GM12875 (cell line): Measurements from ENCODE around the gene MSI2.

ENCODE experiments used
- H3K4me3 ChIP-seq: one replicate; pipeline ENCODE4 v1.5.1; 2011; ENCODE audit warnings: low read depth, low read length, control low read depth
- TF ChIP-seq, protein P1 (sequence below): IDR thresholded peaks from 2 replicates; pipeline ENCODE4 v1.5.1; 2011; ENCODE audit warnings: low read depth, mild to moderate bottlenecking, control low read depth, inconsistent platforms, low read length, moderate library complexity, borderline replicate concordance; ENCODE audit not compliant: insufficient read depth

Gene MSI2

DNA sequence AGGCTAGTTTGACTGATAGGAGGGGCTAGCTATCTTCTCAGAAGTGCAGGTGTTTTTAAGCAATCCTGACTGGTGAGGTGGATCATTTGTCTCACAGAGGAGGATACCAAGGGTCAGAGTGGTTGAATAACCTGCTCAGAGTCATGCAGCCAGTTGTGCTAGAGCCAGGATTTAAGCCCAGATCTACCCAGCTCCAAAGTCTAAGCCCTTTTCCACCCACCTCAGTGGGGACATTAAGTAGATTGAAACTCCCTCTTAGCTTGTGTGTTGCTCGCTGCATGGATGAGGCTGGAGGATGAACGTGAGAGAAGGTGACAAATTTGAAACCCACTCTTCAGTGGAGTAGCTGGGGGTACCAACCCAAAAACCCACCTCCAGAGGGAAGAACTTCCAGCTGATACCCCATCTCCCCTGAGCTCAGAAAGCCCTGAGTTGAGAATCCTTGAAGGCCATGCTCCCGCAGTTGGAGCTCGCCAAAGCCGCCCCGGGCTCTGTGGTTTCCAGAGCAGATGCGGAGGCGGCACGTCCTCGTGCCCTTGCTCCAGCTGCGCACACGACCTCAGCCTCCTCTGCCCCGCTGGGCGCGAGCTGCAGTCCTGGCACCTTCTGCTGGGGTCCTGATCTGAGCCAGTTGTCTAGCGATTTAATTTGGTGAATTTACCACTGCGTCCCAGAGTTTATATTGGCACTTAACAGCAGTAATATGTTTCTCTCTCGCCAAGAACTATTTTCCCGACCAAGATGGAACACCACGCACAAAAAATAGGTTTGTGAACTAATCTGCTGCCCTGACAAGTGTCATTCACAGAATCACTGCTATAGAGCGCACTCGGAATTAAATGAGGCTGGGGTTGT is 329.2 kb downstream of the MSI2 start:
- H3K4me3 ChIP-seq = no peak overlapping the region
- TF ChIP-seq, protein P1, sequence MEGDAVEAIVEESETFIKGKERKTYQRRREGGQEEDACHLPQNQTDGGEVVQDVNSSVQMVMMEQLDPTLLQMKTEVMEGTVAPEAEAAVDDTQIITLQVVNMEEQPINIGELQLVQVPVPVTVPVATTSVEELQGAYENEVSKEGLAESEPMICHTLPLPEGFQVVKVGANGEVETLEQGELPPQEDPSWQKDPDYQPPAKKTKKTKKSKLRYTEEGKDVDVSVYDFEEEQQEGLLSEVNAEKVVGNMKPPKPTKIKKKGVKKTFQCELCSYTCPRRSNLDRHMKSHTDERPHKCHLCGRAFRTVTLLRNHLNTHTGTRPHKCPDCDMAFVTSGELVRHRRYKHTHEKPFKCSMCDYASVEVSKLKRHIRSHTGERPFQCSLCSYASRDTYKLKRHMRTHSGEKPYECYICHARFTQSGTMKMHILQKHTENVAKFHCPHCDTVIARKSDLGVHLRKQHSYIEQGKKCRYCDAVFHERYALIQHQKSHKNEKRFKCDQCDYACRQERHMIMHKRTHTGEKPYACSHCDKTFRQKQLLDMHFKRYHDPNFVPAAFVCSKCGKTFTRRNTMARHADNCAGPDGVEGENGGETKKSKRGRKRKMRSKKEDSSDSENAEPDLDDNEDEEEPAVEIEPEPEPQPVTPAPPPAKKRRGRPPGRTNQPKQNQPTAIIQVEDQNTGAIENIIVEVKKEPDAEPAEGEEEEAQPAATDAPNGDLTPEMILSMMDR = no peak

DNA sequence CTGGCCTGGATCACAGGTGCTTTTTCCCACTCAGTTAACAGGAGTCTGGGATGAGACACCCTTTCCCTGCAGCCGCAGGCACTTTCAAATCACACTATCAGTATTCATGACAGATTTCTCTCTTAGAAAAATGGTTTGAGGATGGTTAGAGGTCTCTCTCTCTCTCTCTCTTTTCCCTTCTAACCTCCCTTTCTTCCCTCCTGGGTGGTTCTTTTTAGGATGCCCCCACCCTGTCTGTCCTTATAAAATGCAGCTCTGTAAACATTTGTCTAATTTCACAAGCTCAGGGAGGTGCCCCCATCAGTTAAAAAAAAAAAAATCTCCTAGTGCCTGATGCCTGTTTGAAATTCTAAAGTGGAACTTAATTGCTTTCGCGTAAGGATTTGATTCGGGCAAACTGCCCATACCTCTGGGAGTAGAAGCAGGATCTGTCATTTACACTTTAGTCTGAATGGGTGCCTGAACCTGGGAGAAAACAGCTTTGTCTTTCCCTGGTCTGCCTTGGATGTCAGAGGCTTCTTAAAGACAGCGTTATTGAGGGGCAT is 329.9 kb downstream of the MSI2 start:
- H3K4me3 ChIP-seq = no peak overlapping the region
- TF ChIP-seq, protein P1 = no peak

GRCh38 chr17:57586742-57587141 is 330.4 kb downstream of the MSI2 start:
- TF ChIP-seq, protein P1 = no peak
- H3K4me3 ChIP-seq = no peak overlapping the region

- TF ChIP-seq, protein P1 = no peak
- H3K4me3 ChIP-seq = no peak overlapping the region
These were observed 331.1 kb downstream of the MSI2 start for GRCh38 chr17:57587193-57587969.

- TF ChIP-seq, protein P1 = no peak
- no peak overlapping the region for H3K4me3 ChIP-seq
These were observed 331.8 kb downstream of the MSI2 start for GRCh38 chr17:57588086-57588485.

- TF ChIP-seq, protein P1 = no peak
- no peak overlapping the region for H3K4me3 ChIP-seq
These were observed 333.1 kb downstream of the MSI2 start for GRCh38 chr17:57589151-57590034.
